ENCODE measurements around the gene AP3D1.

DNA sequence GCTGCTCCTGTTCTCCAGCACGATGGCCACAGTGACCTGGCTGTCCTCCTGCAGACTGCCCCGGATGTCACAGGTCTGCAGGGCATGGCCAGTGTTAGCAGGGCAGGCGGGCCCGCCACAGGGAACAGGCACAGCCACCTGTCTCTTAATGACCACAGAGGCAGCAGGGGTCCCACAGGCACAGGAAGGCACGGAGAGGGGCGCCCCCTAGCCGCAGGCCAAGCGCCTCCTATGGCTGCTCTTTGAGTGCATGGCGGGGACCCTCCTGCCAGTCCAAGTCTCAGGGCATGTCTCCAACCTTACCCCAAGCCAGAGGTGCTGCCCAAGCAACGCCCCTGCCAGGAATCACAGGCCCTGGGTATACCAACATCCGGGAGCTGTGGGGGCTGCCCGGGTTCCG is 40.5 kb downstream of the AP3D1 start:
- TF ChIP-seq, protein P1, sequence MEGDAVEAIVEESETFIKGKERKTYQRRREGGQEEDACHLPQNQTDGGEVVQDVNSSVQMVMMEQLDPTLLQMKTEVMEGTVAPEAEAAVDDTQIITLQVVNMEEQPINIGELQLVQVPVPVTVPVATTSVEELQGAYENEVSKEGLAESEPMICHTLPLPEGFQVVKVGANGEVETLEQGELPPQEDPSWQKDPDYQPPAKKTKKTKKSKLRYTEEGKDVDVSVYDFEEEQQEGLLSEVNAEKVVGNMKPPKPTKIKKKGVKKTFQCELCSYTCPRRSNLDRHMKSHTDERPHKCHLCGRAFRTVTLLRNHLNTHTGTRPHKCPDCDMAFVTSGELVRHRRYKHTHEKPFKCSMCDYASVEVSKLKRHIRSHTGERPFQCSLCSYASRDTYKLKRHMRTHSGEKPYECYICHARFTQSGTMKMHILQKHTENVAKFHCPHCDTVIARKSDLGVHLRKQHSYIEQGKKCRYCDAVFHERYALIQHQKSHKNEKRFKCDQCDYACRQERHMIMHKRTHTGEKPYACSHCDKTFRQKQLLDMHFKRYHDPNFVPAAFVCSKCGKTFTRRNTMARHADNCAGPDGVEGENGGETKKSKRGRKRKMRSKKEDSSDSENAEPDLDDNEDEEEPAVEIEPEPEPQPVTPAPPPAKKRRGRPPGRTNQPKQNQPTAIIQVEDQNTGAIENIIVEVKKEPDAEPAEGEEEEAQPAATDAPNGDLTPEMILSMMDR (conservative IDR thresholded peaks at IDR 0.05; ENCODE audit: low read length), result peak; percentile 73
- TF ChIP-seq EZH2phosphoT487 (IDR thresholded peaks at IDR 0.05; ENCODE audit: borderline replicate concordance, low read depth, low read length), result no peak

Measured in OCI-LY7 (cell line).